Posterior vena cava (tissue), 2 donors: Measurements from ENCODE around the gene MTMR8. TPM values are rescaled to one million over a fixed set of nuclear protein-coding genes. Genes with fewer than 3 reads are reported as not detected.

Experiments used
- DNase-seq: peaks from one replicate; pipeline ENCODE4 v3.0.0-alpha.2; 2020; ENCODE audit warnings: low spot score
- intact Hi-C, 2 donors: fragments of 100-400 bp; cut with DNase I; formaldehyde crosslinking; loops; one replicate each; pipeline versions ENCODE4 v1.14.1 to v1.14.2; 2022 to 2023
- total RNA-seq, 2 donors: library from RNA; stranded (reverse); fragmentation: NEBNext Ultra II Directional; extraction: Animal tissue kit (Norgen Biotek cat#: 25700); gene quantifications; one replicate each; pipeline ENCODE4 v1.2.1, GENCODE V29; 2021
- donor health status: DM: yes; HTN: yes; CAD: no.
- donor health status: DM: yes; HTN: yes; CAD: no.

MTMR8 gene
- total RNA-seq, 2 donors from 2014 or later: 4.9 to 5.2 TPM

- DNase-seq: no peak
- intact Hi-C loops: no loop called here
These were observed 65.0 kb downstream of the MTMR8 start for GRCh38 chrX:64330284-64330683.

- intact Hi-C loops: no loop called here
- no peak for DNase-seq
These were observed 73.7 kb downstream of the MTMR8 start for GRCh38 chrX:64321507-64321906.

GRCh38 chrX:64313624-64314023 lies 81.6 kb downstream of the MTMR8 start:
- intact Hi-C loops: no loop called here
- DNase-seq: no peak

GRCh38 chrX:64306712-64307111 lies 88.5 kb downstream of the MTMR8 start:
- intact Hi-C loops: no loop called here
- DNase-seq: no peak

- no peak for DNase-seq
- intact Hi-C loops: no loop called here
These were observed 104.1 kb downstream of the MTMR8 start for GRCh38 chrX:64291123-64291522.

GRCh38 chrX:64265265-64265664 lies 130.0 kb downstream of the MTMR8 start:
- no peak for DNase-seq
- intact Hi-C loops: no loop called here

GRCh38 chrX:64230123-64230970 lies 164.9 kb downstream of the MTMR8 start, which contains the start of gene ASB12:
ASB12 (minus strand) TSS chrX:64230607; CDS start chrX:64225650, 4,957 bp downstream.
- no peak for DNase-seq
- intact Hi-C loops: no loop called here

- intact Hi-C loops: no loop called here
- DNase-seq: no peak
These were observed 166.1 kb downstream of the MTMR8 start for GRCh38 chrX:64229154-64229553.

Other genes starting within 250 kb of the MTMR8 start
- 1 to 10 TPM; 5.2 to 5.7 TPM for gene AMER1, start 189.7 kb downstream of the MTMR8 start, total RNA-seq
- under 1 TPM in 1 of 2 donors, not detected in 1; 0.38 TPM for gene ASB12, start 164.8 kb downstream of the MTMR8 start, total RNA-seq